ENCODE results near the gene MAP4. TPM values are rescaled to one million over a fixed set of nuclear protein-coding genes. Genes with fewer than 3 reads are reported as not detected.

Gene MAP4
- polyA plus RNA-seq, 2 of the 4 experiments (the other 2 are of a cell fraction): 77.7 to 98.5 TPM

DNA sequence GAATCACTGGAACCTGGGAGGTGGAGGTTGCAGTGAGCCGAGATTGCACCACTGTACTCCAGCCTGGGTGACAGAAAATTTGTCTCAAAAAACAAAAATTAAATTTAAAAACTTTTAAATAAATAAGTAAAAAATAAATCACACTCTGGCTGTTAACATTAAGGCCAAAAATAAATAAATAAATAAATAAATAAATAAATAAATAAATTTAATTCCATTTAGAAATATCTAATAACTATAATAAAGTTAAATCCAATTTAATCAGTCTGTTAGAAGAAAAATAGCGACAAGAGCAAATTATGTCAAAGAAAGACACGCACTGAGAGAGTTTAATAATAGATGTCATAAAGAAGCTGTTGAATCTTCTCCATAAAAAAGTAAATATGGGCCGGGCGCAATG lies 13.4 kb downstream of the MAP4 start:
- no peak overlapping the region for H3K27ac ChIP-seq
- no peak for DNase-seq (ENCODE audit: low read depth in 1 of 2, low spot score in 1 of 2)
- H3K4me3 ChIP-seq: no peak overlapping the region
- no peak overlapping the region for H3K4me2 ChIP-seq
- no peaks in the 10 kb centered on the region for H3K9me3 ChIP-seq
- ATAC-seq: no peak
- POLR2A ChIA-PET: no interaction called here
- CTCF ChIA-PET: interaction anchor here (0.6 to 6.5 kb wide), 5 partner anchors 9 to 148 kb away, joined by 3 to 35 read pairs (median 3); no protein-coding TSS in a partner anchor
- WGBS (ENCODE audit: missing lambda C conversion rate): 94% methylated on average over 5 of the region's 5 CpGs
- TF ChIP-seq HDAC2 (IDR thresholded peaks at IDR 0.05) (no peak), ESRRA (IDR thresholded peaks at IDR 0.05; ENCODE audit: borderline replicate concordance, low read length) (no peak), MYC (IDR thresholded peaks at IDR 0.05; ENCODE audit: borderline replicate concordance, low read length) (no peak), RNF2 (IDR thresholded peaks at IDR 0.05; ENCODE audit: borderline replicate concordance, low read depth) (no peak), CHD2 (IDR thresholded peaks at IDR 0.05; ENCODE audit: low read length, partially characterized antibody) (no peak), EHMT2 (IDR thresholded peaks at IDR 0.05; ENCODE audit: low read depth) (no peak)
- FAIRE-seq: no peak
- no peaks in the 10 kb centered on the region for H3K4me1 ChIP-seq

DNA sequence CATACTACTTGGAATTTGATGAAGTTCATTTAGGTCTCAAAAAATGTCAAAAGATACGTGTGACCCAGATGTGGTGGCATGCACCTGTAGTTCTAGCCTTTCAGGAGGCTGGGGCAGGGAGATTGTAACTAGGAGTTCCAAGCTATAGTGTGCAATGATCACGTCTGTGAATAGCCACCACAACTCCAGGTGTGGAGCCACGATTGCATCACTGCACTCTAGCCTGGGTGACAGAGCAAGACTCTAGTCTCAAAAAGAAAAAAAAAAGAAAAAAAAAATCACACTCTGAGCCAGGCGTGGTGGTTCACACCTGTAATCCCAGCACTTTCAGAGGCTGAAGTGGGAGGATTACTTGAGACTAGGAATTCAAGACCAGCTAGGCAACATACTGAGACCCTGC lies 14.2 kb downstream of the MAP4 start:
- TF ChIP-seq KDM5A (IDR thresholded peaks at IDR 0.05) (no peak), POLR2AphosphoS2 (conservative IDR thresholded peaks at IDR 0.05; ENCODE audit: low read length) (no peak)
- no peak for DNase-seq (ENCODE audit: low read depth in 1 of 2, low spot score in 1 of 2)
- H3K9me3 ChIP-seq: no peaks in the 10 kb centered on the region
- 91% methylated on average over 4 of the region's 4 CpGs for WGBS (ENCODE audit: missing lambda C conversion rate)
- no peak for ATAC-seq
- H3K4me2 ChIP-seq: no peak overlapping the region
- CTCF ChIA-PET: interaction anchor here (0.6 to 6.5 kb wide), 4 partner anchors 12 to 149 kb away, joined by 3 to 35 read pairs (median 3); no protein-coding TSS in a partner anchor
- no peak overlapping the region for H3K4me3 ChIP-seq
- no peak for FAIRE-seq
- POLR2A ChIA-PET: no interaction called here
- no peaks in the 10 kb centered on the region for H3K4me1 ChIP-seq
- no peak overlapping the region for H3K27ac ChIP-seq

DNA sequence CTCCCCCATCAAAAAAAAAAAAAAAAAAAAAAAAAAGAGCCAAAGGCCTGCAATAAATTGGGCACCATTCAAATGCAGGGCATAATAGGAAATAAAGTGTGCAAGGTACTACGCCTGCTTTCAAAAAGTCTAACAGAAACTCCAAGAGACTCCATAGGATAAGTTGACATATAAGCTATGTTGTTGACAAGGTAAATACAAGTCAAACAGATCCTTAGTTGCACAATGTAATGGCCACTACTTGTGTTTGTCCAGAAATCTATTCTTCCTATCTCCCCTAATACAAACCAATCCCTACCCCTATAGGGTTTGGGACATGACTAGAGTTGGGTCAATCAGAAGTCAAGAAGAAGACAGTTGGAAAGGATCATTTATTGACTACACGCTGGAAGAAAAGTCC lies 16.0 kb downstream of the MAP4 start:
- ChIA-PET CTCF (interaction anchor here (0.7 to 6.5 kb wide), 4 partner anchors 9 to 151 kb away, joined by 3 to 35 read pairs (median 3); no protein-coding TSS in a partner anchor), POLR2A (no interaction called here)
- Histone ChIP-seq H3K4me1 (no peaks in the 10 kb centered on the region), H3K4me2 (no peak overlapping the region), H3K9me3 (no peaks in the 10 kb centered on the region), H3K27ac (no peak overlapping the region), H3K4me3 (no peak overlapping the region)
- FAIRE-seq: no peak
- no peak for TF ChIP-seq EHMT2 (IDR thresholded peaks at IDR 0.05; ENCODE audit: low read depth)
- DNase-seq (ENCODE audit: low read depth in 1 of 2, low spot score in 1 of 2): no peak
- 89% methylated on average over 2 of the region's 2 CpGs for WGBS (ENCODE audit: missing lambda C conversion rate)
- no peak for ATAC-seq

DNA sequence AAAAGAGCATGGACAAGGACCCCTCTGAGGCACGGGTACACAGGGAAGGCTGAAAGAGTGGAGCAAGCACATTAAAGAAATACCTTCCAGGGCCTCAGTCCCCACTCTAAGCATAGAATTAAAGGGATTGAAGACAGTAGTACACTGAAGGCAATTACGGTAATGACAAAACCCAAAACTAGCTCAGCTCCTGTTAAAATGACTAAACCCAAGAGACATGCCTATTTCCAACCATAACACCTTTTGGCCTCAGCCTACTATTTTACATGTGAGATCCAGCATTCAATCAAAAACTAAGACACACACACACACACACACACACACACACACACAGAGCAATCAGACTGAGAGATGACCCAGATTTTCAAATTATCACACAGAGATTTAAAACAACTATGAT lies 19.8 kb downstream of the MAP4 start:
- Histone ChIP-seq H3K9me3 (no peaks in the 10 kb centered on the region), H3K4me2 (no peak overlapping the region), H3K4me1 (no peaks in the 10 kb centered on the region), H3K4me3 (no peak overlapping the region), H3K27ac (no peak overlapping the region)
- no peak for DNase-seq (ENCODE audit: low read depth in 1 of 2, low spot score in 1 of 2)
- ChIA-PET POLR2A (no interaction called here), CTCF (no interaction called here)
- no peak for ATAC-seq
- TF ChIP-seq TFCP2L1 (CRISPR knock-in tag; IDR thresholded peaks at IDR 0.05): no peak
- TF ChIP-seq, protein P1, sequence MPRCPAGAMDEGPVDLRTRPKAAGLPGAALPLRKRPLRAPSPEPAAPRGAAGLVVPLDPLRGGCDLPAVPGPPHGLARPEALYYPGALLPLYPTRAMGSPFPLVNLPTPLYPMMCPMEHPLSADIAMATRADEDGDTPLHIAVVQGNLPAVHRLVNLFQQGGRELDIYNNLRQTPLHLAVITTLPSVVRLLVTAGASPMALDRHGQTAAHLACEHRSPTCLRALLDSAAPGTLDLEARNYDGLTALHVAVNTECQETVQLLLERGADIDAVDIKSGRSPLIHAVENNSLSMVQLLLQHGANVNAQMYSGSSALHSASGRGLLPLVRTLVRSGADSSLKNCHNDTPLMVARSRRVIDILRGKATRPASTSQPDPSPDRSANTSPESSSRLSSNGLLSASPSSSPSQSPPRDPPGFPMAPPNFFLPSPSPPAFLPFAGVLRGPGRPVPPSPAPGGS (IDR thresholded peaks at IDR 0.05): no peak
- no peak for TF ChIP-seq MAZ (IDR thresholded peaks at IDR 0.05; ENCODE audit: borderline replicate concordance, low read depth, low read length)
- no peak for TF ChIP-seq HOXA7 (CRISPR knock-in tag; IDR thresholded peaks at IDR 0.05)
- TF ChIP-seq NPAS2 (CRISPR knock-in tag; IDR thresholded peaks at IDR 0.05; ENCODE audit: borderline replicate concordance): no peak
- TF ChIP-seq TP53 (CRISPR knock-in tag; IDR thresholded peaks at IDR 0.05): no peak
- TF ChIP-seq, protein P2, sequence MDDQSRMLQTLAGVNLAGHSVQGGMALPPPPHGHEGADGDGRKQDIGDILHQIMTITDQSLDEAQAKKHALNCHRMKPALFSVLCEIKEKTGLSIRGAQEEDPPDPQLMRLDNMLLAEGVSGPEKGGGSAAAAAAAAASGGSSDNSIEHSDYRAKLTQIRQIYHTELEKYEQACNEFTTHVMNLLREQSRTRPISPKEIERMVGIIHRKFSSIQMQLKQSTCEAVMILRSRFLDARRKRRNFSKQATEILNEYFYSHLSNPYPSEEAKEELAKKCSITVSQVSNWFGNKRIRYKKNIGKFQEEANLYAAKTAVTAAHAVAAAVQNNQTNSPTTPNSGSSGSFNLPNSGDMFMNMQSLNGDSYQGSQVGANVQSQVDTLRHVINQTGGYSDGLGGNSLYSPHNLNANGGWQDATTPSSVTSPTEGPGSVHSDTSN (IDR thresholded peaks at IDR 0.05): no peak
- TF ChIP-seq PHF8 (IDR thresholded peaks at IDR 0.05; ENCODE audit: borderline replicate concordance, low read depth): no peak
- TF ChIP-seq POLR2AphosphoS2 (conservative IDR thresholded peaks at IDR 0.05; ENCODE audit: low read length): no peak
- TF ChIP-seq EHMT2 (IDR thresholded peaks at IDR 0.05; ENCODE audit: low read depth): no peak
- TF ChIP-seq, protein P3, sequence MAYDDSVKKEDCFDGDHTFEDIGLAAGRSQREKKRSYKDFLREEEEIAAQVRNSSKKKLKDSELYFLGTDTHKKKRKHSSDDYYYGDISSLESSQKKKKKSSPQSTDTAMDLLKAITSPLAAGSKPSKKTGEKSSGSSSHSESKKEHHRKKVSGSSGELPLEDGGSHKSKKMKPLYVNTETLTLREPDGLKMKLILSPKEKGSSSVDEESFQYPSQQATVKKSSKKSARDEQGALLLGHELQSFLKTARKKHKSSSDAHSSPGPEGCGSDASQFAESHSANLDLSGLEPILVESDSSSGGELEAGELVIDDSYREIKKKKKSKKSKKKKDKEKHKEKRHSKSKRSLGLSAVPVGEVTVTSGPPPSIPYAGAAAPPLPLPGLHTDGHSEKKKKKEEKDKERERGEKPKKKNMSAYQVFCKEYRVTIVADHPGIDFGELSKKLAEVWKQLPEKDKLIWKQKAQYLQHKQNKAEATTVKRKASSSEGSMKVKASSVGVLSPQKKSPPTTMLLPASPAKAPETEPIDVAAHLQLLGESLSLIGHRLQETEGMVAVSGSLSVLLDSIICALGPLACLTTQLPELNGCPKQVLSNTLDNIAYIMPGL (CRISPR knock-in tag; IDR thresholded peaks at IDR 0.05; ENCODE audit: borderline replicate concordance): no peak
- no peak for TF ChIP-seq NR3C1 (IDR thresholded peaks at IDR 0.05)
- TF ChIP-seq FOXS1 (CRISPR knock-in tag; IDR thresholded peaks at IDR 0.05): no peak
- WGBS (ENCODE audit: missing lambda C conversion rate): 94% methylated on average over 2 of the region's 2 CpGs
- no peak for FAIRE-seq

Measured in A549 (cell line).